HepG2 (cell line): Measurements from ENCODE around the gene CENPO. TPM values are rescaled to one million over a fixed set of nuclear protein-coding genes. Genes with fewer than 3 reads are reported as not detected.

ENCODE experiments used
- ATAC-seq: fragments of 200-7000 bp; cut with Tn5 transposase; 3 replicates; pipeline ENCODE4 v1.9.1; 2020; ENCODE audit warnings: mild to moderate bottlenecking, moderate library complexity
- BruUV-seq: library from RNA; stranded (reverse); fragments of 400-500 nt; replicated peaks from 2 replicates; lab custom pipeline; 2021; lab: Mats Ljungman, UMichigan
- CTCF ChIA-PET: fragments of 300-600 bp; formaldehyde crosslinking; extraction: SDS; loops from one replicate; lab custom pipeline; 2021; ENCODE audit warnings: low total read pairs, inconsistent platforms, low intra/inter-chr PET ratio; lab: Yijun Ruan, JAX
- POLR2A ChIA-PET: fragments of 350-600 bp; sonication (Branson Sonifier 250); formaldehyde crosslinking; loops from one replicate; lab custom pipeline; 2020; ENCODE audit warnings: antibody characterized with exemption, inconsistent platforms; lab: Yijun Ruan, JAX
- DNase-seq: peaks from one replicate; pipeline ENCODE4 v3.0.0-alpha.2; 2015; ENCODE audit warnings: low spot score
- FAIRE-seq: peaks from 3 replicates; lab custom pipeline; 2011; peaks lifted over from hg19 to GRCh38; lab: Jason Lieb, UNC
- H2AFZ ChIP-seq: one replicate; pipeline ENCODE4 v1.6.1; 2011; ENCODE audit warnings: low read length, inconsistent platforms
- H3K27ac ChIP-seq: fragments of 300-600 bp; 3 replicates; pipeline ENCODE4 v1.8.0; 2011; ENCODE audit warnings: mixed run types, mild to moderate bottlenecking, mixed read lengths, low read length, inconsistent platforms; ENCODE audit not compliant: insufficient read depth; ENCODE audit errors: extremely low read length
- H3K27me3 ChIP-seq, 2 experiments: fragments of 200-600 bp in 1 of 2; 2 replicates in 1 of 2; 3 replicates in 1 of 2; pipeline versions ENCODE4 v1.6.0 to v1.8.0; 2011; ENCODE audit warnings: low read length in 2 of 2, mild to moderate bottlenecking in 2 of 2, moderate library complexity in 2 of 2, inconsistent platforms in 1 of 2; ENCODE audit not compliant: insufficient read depth in 2 of 2, control insufficient read depth in 1 of 2
- H3K36me3 ChIP-seq, 2 experiments: fragments of 200-600 bp in 1 of 2; replicated peaks in 1 of 2; 2 replicates in 1 of 2; 3 replicates in 1 of 2; pipeline versions ENCODE4 v1.5.1 to v1.8.0; 2011; ENCODE audit warnings: low read length in 2 of 2, inconsistent platforms in 1 of 2; ENCODE audit not compliant: insufficient read depth in 2 of 2, control insufficient read depth in 1 of 2
- H3K4me1 ChIP-seq: 2 replicates; pipeline ENCODE4 v1.5.1; 2012; ENCODE audit warnings: low read length, inconsistent platforms; ENCODE audit not compliant: insufficient read depth
- H3K4me2 ChIP-seq: 2 replicates; pipeline ENCODE4 v1.6.0; 2011; ENCODE audit warnings: low read depth, low read length, inconsistent platforms
- H3K4me3 ChIP-seq, 3 experiments: fragments of 200-600 bp in 1 of 3; sonication (generic), shearing (Covaris generic) in 1 of 3; replicated peaks in 1 of 3; 2 replicates each; pipeline ENCODE4 v1.5.1; 2011 to 2016; ENCODE audit warnings: low read length in 3 of 3, inconsistent platforms in 2 of 3, low read depth in 2 of 3, mild to moderate bottlenecking in 2 of 3, control low read depth in 1 of 3, mixed read lengths in 1 of 3; ENCODE audit not compliant: insufficient read depth in 1 of 3
- H3K79me2 ChIP-seq: one replicate; pipeline ENCODE4 v1.6.1; 2011; ENCODE audit warnings: low read length, inconsistent platforms; ENCODE audit not compliant: insufficient read depth
- H3K9ac ChIP-seq: 2 replicates; pipeline ENCODE4 v1.6.0; 2011; ENCODE audit warnings: mild to moderate bottlenecking, low read depth, low read length, inconsistent platforms; ENCODE audit not compliant: insufficient read depth
- H3K9me3 ChIP-seq: 2 replicates; pipeline ENCODE4 v1.5.1; 2012; ENCODE audit warnings: mild to moderate bottlenecking, low read length
- H4K20me1 ChIP-seq: 2 replicates; pipeline ENCODE4 v1.6.0; 2011; ENCODE audit warnings: inconsistent platforms, mild to moderate bottlenecking, low read length, moderate library complexity; ENCODE audit not compliant: insufficient read depth
- ARNTL ChIP-seq: sonication (generic); formaldehyde crosslinking; IDR thresholded peaks from 2 replicates; pipeline ENCODE4 v1.4.0; 2020; ENCODE audit warnings: mild to moderate bottlenecking, missing genetic modification reagents
- CHD2 ChIP-seq: IDR thresholded peaks from 2 replicates; pipeline ENCODE4 v1.6.1; 2011; ENCODE audit warnings: low read depth, low read length, improper control_type of control experiment
- ELF3 ChIP-seq: IDR thresholded peaks from 2 replicates; pipeline ENCODE4 v1.6.1; 2016; ENCODE audit warnings: missing genetic modification reagents, missing compliant biosample characterization
- FOXK2 ChIP-seq: fragments of 450-650 bp; IDR thresholded peaks from 2 replicates; pipeline ENCODE4 v1.6.1; 2016
- MAZ ChIP-seq, 2 experiments: sonication (generic) in 1 of 2; formaldehyde crosslinking in 1 of 2; IDR thresholded peaks; 2 replicates each; pipeline versions ENCODE4 v1.5.0 to v1.6.1; 2012 to 2020; ENCODE audit warnings: low read depth in 2 of 2, mild to moderate bottlenecking in 2 of 2, borderline replicate concordance in 1 of 2, improper control_type of control experiment in 1 of 2, low read length in 1 of 2, missing genetic modification reagents in 1 of 2, moderate library complexity in 1 of 2
- SP140L ChIP-seq: sonication (generic); formaldehyde crosslinking; IDR thresholded peaks from 2 replicates; pipeline ENCODE4 v1.4.0; 2020; ENCODE audit warnings: missing genetic modification reagents, borderline replicate concordance
- TEAD3 ChIP-seq: optimal IDR thresholded peaks from 2 replicates; pipeline ENCODE3; 2016; ENCODE audit warnings: borderline replicate concordance
- THAP11 ChIP-seq: IDR thresholded peaks from 2 replicates; pipeline ENCODE4 v1.6.1; 2016; ENCODE audit warnings: missing biosample characterization, missing genetic modification reagents
- ZNF121 ChIP-seq: sonication (generic); formaldehyde crosslinking; IDR thresholded peaks from 2 replicates; pipeline ENCODE4 v1.5.0; 2020; ENCODE audit warnings: mild to moderate bottlenecking, missing genetic modification reagents
- ZNF234 ChIP-seq: sonication (generic); formaldehyde crosslinking; conservative IDR thresholded peaks from 2 replicates; pipeline ENCODE4 v1.5.1; 2020; ENCODE audit warnings: mild to moderate bottlenecking, missing genetic modification reagents
- ZNF883 ChIP-seq: sonication (generic); formaldehyde crosslinking; IDR thresholded peaks from 2 replicates; pipeline ENCODE4 v1.5.1; 2020; ENCODE audit warnings: mild to moderate bottlenecking, missing genetic modification reagents; ENCODE audit errors: not compliant biosample characterization
- WGBS: methylation state at CpG from one replicate; pipeline ENCODE4 v1.1.6; 2017; ENCODE audit warnings: low lambda C conversion rate; 5-methylcytosine and 5-hydroxymethylcytosine counted together
- in situ Hi-C: cut with HindIII; loops from 2 replicates; pipeline ENCODE4 v1.10.0; 2017; ENCODE audit warnings: low pct_unique_long_range_greater_than_20kb; ENCODE audit not compliant: extremely low pct_ligation_motif_present
- intact Hi-C: fragments of 100-400 bp; cut with micrococcal nuclease; formaldehyde crosslinking; loops from one replicate; pipeline ENCODE4 v1.10.0; 2022; ENCODE audit not compliant: unreplicated experiment
- polyA plus RNA-seq, 8 experiments: library from polyadenylated mRNA; depleted of rRNA in 3 of 8; stranded (reverse) in 7 of 8; unstranded in 1 of 8; fragments of >200 nt; fragmentation: Illumina TruSeq in 4 of 8; extraction: Trizol in 4 of 8; gene quantifications; 2 replicates each; pipeline versions ENCODE4 v1.2.1 to v1.2.3, GENCODE V29; 2011 to 2016; ENCODE audit warnings: low read depth in 4 of 8, missing spikeins in 1 of 8, mixed read lengths in 1 of 8; ENCODE audit not compliant: insufficient read depth in 1 of 8
- total RNA-seq, 5 experiments: library from RNA; depleted of rRNA; stranded (reverse); fragments of >200 nt; fragmentation: Illumina TruSeq; extraction: Trizol; gene quantifications; 2 replicates each; pipeline ENCODE4 v1.2.3, GENCODE V29; 2016; ENCODE audit warnings: low read depth in 1 of 5
- TF ChIP-seq, protein P1 (sequence below): sonication (generic); formaldehyde crosslinking; IDR thresholded peaks from 2 replicates; pipeline ENCODE4 v1.9.0; 2021; ENCODE audit warnings: missing genetic modification reagents, borderline replicate concordance
- TF ChIP-seq, protein P2 (sequence below): sonication (generic); formaldehyde crosslinking; IDR thresholded peaks from 2 replicates; pipeline ENCODE4 v1.4.0; 2020; ENCODE audit warnings: missing genetic modification reagents

The CENPO gene
- total and polyA plus RNA-seq, 2 of the 13 experiments (the other 11 are each of a cell fraction or from before 2014, with no cell fraction given), result 19.7 to 35.5 TPM

DNA sequence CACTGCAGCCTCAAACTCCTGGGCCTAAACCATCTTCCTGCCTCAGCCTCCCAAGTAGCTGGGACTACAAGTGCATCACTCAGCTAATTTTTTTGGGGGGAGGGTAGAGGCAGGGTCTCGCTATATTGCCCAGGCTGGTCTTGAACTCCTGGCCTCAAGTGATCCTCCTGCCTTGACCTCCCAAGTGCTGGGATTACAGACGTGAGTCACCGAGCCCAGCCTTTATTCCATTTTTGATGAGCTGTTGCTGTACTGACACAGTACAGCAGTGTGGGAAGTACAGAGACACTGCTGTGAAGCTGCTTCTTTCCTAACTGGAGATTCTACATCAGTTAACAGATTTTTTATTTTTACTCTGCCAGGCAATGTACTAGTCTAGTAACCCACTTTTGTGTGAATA lies 18.9 kb upstream of the CENPO start:
- Histone ChIP-seq H3K9me3 (no peaks in the 10 kb centered on the region), H3K79me2 (no peaks in the 10 kb centered on the region), H3K9ac (no peak overlapping the region), H3K27me3 (no peaks in the 10 kb centered on the region), H3K4me2 (no peak overlapping the region), H2AFZ (no peak overlapping the region), H3K4me3 (no peak overlapping the region), H3K4me1 (peaks cover 17% of the 10 kb centered on the region; the same call in 1 of the 2 replicates), H3K36me3 (no peaks in the 10 kb centered on the region; a peak in 1 of 5 replicates), H4K20me1 (no peaks in the 10 kb centered on the region), H3K27ac (no peak overlapping the region)
- no peak for DNase-seq
- ChIA-PET POLR2A (interaction anchor here (1.2 kb wide), 1 partner anchor 18 kb away, joined by 3 read pairs; no protein-coding TSS in a partner anchor), CTCF (no interaction called here)
- ATAC-seq, result peak; percentile 32; the same call in 2 of the 3 replicates
- BruUV-seq, result no TSS peak
- in situ Hi-C loops, result no loop called here
- FAIRE-seq, result no peak
- WGBS, result 34% methylated on average over 3 of the region's 3 CpGs
- intact Hi-C loops, result no loop called here
- no peak for TF ChIP-seq THAP11 (CRISPR knock-in tag)
- TF ChIP-seq, protein P1, sequence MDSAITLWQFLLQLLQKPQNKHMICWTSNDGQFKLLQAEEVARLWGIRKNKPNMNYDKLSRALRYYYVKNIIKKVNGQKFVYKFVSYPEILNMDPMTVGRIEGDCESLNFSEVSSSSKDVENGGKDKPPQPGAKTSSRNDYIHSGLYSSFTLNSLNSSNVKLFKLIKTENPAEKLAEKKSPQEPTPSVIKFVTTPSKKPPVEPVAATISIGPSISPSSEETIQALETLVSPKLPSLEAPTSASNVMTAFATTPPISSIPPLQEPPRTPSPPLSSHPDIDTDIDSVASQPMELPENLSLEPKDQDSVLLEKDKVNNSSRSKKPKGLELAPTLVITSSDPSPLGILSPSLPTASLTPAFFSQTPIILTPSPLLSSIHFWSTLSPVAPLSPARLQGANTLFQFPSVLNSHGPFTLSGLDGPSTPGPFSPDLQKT (CRISPR knock-in tag), result no peak
- TF ChIP-seq, protein P2, sequence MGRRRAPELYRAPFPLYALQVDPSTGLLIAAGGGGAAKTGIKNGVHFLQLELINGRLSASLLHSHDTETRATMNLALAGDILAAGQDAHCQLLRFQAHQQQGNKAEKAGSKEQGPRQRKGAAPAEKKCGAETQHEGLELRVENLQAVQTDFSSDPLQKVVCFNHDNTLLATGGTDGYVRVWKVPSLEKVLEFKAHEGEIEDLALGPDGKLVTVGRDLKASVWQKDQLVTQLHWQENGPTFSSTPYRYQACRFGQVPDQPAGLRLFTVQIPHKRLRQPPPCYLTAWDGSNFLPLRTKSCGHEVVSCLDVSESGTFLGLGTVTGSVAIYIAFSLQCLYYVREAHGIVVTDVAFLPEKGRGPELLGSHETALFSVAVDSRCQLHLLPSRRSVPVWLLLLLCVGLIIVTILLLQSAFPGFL (CRISPR knock-in tag), result no peak
- TF ChIP-seq ZNF121, result 0 out of 2 replicates have a peak, but pooled peaks have one; percentile 24
- no peak for TF ChIP-seq FOXK2
- TF ChIP-seq ARNTL, result no peak

DNA sequence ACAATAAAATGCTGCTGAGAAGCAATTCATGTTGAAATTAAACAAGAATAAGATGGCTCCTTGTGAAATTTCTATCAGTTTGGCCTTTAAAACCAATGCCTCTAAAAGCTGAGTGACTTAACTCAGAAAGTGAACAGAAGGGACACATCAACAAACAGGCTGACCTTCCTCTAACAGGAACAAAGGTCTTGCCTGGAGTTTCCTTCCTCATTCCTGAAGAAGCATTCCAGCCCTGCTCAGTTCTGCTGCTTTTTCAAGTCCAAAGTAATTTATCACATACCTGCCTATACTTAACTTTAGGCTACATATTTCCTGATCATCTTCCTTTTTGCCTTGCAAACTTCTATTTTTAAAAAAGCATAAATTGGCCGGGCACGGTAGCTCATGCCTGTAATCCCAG lies 14.1 kb upstream of the CENPO start:
- DNase-seq (no peak), ATAC-seq (peak; percentile 56; the same call in 2 of the 3 replicates), FAIRE-seq (no peak)
- Histone ChIP-seq H3K9me3 (no peaks in the 10 kb centered on the region), H3K79me2 (no peaks in the 10 kb centered on the region), H4K20me1 (no peaks in the 10 kb centered on the region), H3K4me1 (peaks cover 11% of the 10 kb centered on the region; the same call in 1 of the 2 replicates), H3K4me2 (no peak overlapping the region), H3K27me3 (no peaks in the 10 kb centered on the region), H2AFZ (no peak overlapping the region), H3K9ac (no peak overlapping the region), H3K27ac (no peak overlapping the region), H3K36me3 (no peaks in the 10 kb centered on the region), H3K4me3 (no peak overlapping the region)
- intact Hi-C loops (no loop called here), in situ Hi-C loops (no loop called here)
- TF ChIP-seq SP140L (CRISPR knock-in tag) (no peak), MAZ (IDR thresholded peaks at IDR 0.05; ENCODE audit: borderline replicate concordance, low read depth, low read length) (no peak), MAZ (CRISPR knock-in tag; IDR thresholded peaks at IDR 0.05; ENCODE audit: low read depth) (no peak), ZNF234 (CRISPR knock-in tag) (no peak), ZNF883 (CRISPR knock-in tag) (no peak), CHD2 (no peak), ELF3 (CRISPR knock-in tag) (peak; percentile 86), TEAD3 (CRISPR knock-in tag) (peak; percentile 84)
- WGBS, result 61% methylated on average over 2 of the region's 2 CpGs
- POLR2A ChIA-PET, result interaction anchor here (2.0 kb wide), 1 partner anchor 14 kb away, joined by 7 read pairs; the partner anchor contains the start of genes CENPO and PTRHD1
- no TSS peak for BruUV-seq
- CTCF ChIA-PET, result no interaction called here
